Measurements from ENCODE around the gene ESR2. TPM values are rescaled to one million over a fixed set of nuclear protein-coding genes. Genes with fewer than 3 reads are reported as not detected.
A peak's percentile ranks its signal among the peaks of the same experiment; 100 is the strongest.
"Not testable (repeated sequence)": the region's sequence is repeated elsewhere in the genome, so short reads cannot be mapped to it uniquely, and the experiment has no call there.

The ESR2 gene
- total RNA-seq, 1 donor from 2014 or later, result 0.06 TPM

- no peak for DNase-seq (ENCODE audit: low read depth)
- no peak overlapping the region for H3K4me3 ChIP-seq (ENCODE audit: low read depth, low read length)
- TF ChIP-seq CTCF (conservative IDR thresholded peaks at IDR 0.05; ENCODE audit: low read depth, low read length), result no peak
Observed at GRCh38 chr14:64324895-64325294, 30.7 kb upstream of the ESR2 start.

- TF ChIP-seq CTCF (conservative IDR thresholded peaks at IDR 0.05; ENCODE audit: low read depth, low read length), result no peak
- DNase-seq (ENCODE audit: low read depth), result no peak
- H3K4me3 ChIP-seq (ENCODE audit: low read depth, low read length), result no peak overlapping the region
Observed at GRCh38 chr14:64324461-64324860, 30.3 kb upstream of the ESR2 start.

DNA sequence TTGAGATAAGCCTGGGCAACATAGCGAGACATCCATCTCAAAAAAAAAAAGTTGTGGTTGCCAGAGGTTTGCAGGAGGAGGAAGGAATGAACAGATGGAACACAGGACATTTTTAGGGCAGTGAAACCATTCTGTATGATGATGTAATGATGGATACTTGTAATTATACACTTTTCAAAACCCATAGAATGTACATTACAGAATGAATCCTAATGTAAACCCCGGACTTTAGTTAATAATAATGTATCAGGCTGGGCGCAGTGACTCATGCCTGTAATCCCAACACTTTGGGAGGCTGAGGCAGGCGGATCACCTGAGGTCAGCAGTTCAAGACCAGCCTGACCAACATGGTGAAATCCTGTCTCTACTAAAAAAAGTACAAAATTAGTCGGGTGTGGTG lies 26.2 kb upstream of the ESR2 start:
- not testable (repeated sequence) for DNase-seq (ENCODE audit: low read depth); H3K4me3 ChIP-seq (ENCODE audit: low read depth, low read length)

DNA sequence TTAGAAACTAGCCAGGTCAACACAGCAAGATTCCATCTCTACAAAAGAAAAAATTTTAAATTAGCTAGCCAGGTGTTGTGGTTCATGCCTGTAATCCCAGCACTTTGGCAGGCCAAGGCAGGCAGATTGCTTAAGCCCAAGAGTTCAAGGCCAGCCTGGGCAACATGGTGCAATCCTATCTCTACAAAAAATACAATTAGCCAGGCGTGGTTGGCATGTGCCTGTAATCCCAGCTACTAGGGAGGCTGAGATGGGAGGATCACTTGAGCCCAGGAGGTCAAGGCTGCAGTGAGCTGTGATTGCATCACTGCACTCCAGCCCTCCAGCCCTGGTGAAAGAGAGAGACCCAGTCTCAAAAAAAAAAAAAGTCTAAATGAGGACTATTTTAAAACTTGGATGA lies 24.5 kb upstream of the ESR2 start:
- H3K4me3 ChIP-seq (ENCODE audit: low read depth, low read length); DNase-seq (ENCODE audit: low read depth): not testable (repeated sequence)

DNA sequence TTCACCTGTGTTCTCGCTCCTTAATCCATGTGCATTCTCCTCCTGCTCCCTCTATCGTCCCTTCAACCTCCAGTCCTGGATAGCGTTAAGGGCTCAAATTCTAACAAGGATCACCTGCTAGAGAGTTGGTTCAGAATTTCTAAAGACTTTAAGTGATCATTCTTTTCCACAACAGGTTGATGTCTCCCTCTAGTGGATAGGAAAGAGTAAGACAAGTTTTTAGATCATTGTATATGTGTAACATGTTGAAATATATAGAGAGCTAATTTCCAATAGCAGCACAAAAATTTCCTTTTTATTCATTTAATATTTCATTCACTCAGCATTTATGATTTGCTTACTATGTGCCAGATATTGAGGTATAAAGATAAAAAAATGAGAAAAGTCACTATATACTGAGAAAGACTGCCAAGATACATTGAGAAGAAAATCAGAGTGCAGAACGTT lies 9.3 kb upstream of the ESR2 start:
- DNase-seq (ENCODE audit: low read depth), result peak; percentile 15
- peak; percentile 73 for TF ChIP-seq CTCF (conservative IDR thresholded peaks at IDR 0.05; ENCODE audit: low read depth, low read length)

GRCh38 chr14:64298773-64299172 lies 4.6 kb upstream of the ESR2 start:
- no peak for DNase-seq (ENCODE audit: low read depth)
- no peak for TF ChIP-seq CTCF (conservative IDR thresholded peaks at IDR 0.05; ENCODE audit: low read depth, low read length)
- no peak overlapping the region for H3K4me3 ChIP-seq (ENCODE audit: low read depth, low read length)

More for the DNA sequence above, 9.3 kb upstream of the ESR2 start:
- no peak overlapping the region for H3K4me3 ChIP-seq (ENCODE audit: low read depth, low read length)

- peak; percentile 16 for DNase-seq (ENCODE audit: low read depth)
- H3K4me3 ChIP-seq (ENCODE audit: low read depth, low read length), result no peak overlapping the region
- no peak for TF ChIP-seq CTCF (conservative IDR thresholded peaks at IDR 0.05; ENCODE audit: low read depth, low read length)
Observed at GRCh38 chr14:64296561-64296960, 2.4 kb upstream of the ESR2 start.

DNA sequence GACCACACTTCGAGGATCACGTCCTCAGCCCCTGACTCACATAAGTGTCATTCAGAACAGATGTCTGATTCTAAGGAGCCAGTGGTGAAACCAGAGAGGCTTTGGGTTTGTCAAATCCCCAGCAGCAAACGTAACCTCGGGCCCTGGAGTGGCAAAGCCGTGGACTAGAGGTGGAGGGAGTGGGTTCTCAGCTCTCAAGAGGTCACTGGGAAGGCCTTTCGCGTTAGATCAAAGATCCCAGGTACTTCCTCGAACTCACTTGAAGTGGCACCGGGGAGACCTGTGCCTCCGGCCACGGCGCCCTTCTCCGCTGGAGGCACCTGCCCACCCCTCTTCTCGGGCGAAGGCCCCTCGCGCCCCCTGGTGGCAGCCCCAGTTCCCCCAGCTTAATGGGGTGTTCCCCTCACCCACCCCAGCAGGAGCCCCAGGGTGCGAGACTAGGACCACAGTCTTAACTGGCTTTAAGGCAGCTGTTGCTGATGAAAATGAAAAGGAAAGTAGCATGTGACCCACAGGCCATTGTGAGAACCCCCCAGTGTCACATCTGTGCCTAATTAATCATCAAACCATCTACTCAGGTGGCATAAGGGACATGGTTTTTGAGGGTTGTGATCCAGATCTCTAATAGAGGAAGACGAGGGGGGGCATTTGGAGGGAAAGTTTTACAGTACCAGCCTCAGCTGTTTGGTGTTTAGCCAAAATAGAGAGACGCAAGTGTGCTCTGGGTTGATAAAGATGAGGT lies 672 bp upstream of the ESR2 start:
- no peak for DNase-seq (ENCODE audit: low read depth)
- peak overlapping the region; percentile 53 for H3K4me3 ChIP-seq (ENCODE audit: low read depth, low read length)

More for the DNA sequence above, 672 bp upstream of the ESR2 start:
- peak; percentile 81 for TF ChIP-seq CTCF (conservative IDR thresholded peaks at IDR 0.05; ENCODE audit: low read depth, low read length)
